Osteocyte (in vitro differentiated cells): ENCODE measurements around the gene NUDT2. TPM values are rescaled to one million over a fixed set of nuclear protein-coding genes. Genes with fewer than 3 reads are reported as not detected.

Experiments used
- DNase-seq: peaks from one replicate; pipeline ENCODE4 v3.0.0; 2021; ENCODE audit warnings: mixed read lengths; ENCODE audit not compliant: unreplicated experiment; ENCODE audit errors: extremely low spot score
- H3K27ac Mint-ChIP-seq: one replicate; pipeline ENCODE4 v1.8.0; 2021; ENCODE audit warnings: mild to moderate bottlenecking, mixed read lengths; ENCODE audit not compliant: unreplicated experiment
- H3K27me3 Mint-ChIP-seq: one replicate; pipeline ENCODE4 v1.8.0; 2021; ENCODE audit warnings: mixed read lengths; ENCODE audit not compliant: unreplicated experiment
- H3K36me3 Mint-ChIP-seq: one replicate; pipeline ENCODE4 v1.8.0; 2021; ENCODE audit warnings: mixed read lengths; ENCODE audit not compliant: unreplicated experiment
- H3K4me1 Mint-ChIP-seq: one replicate; pipeline ENCODE4 v1.8.0; 2021; ENCODE audit warnings: mixed read lengths; ENCODE audit not compliant: unreplicated experiment
- H3K4me3 Mint-ChIP-seq: one replicate; pipeline ENCODE4 v1.8.0; 2021; ENCODE audit warnings: mild to moderate bottlenecking, moderate library complexity, mixed read lengths; ENCODE audit not compliant: unreplicated experiment
- H3K9me3 Mint-ChIP-seq: one replicate; pipeline ENCODE4 v1.8.0; 2021; ENCODE audit warnings: mixed read lengths; ENCODE audit not compliant: unreplicated experiment
- total RNA-seq: library from RNA; stranded (reverse); gene quantifications from 2 replicates; pipeline ENCODE4 v1.2.1, GENCODE V29; 2021
- TF ChIP-seq, protein P1 (sequence below): fragments of 200-600 bp; sonication (generic); IDR thresholded peaks from 2 replicates; pipeline ENCODE4 v1.5.0; 2021; ENCODE audit warnings: antibody characterized with exemption, mild to moderate bottlenecking, moderate library complexity

NUDT2 gene
- total RNA-seq, 1 donor from 2014 or later, result 24.1 TPM

DNA sequence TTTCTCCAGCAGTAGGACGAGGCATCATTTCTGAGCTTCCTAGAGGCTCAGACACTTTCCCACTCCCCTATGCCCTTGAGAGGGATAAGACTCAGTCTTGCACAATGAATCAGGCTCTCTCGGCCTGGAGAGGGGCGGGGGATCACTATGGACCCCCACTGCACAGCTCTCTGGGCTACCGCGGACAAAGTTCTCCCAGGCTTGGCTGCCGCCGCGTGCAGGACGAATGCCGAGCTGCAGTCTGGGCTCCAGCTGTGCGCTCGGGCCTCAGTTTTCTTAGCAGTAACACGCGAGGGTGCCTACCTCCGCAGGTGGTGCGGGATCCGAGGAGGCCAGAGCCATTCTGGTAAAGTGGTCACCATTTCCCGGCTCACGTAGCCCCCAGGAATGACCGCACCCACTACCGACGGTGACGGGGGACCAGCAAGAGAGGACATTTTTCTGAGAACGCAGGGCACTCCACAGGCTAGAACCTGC, 50.7 kb downstream of the NUDT2 start:
- Mint-ChIP-seq H3K4me1 (peaks cover 16% of the 10 kb centered on the region), H3K27ac (no peak overlapping the region), H3K9me3 (no peaks in the 10 kb centered on the region), H3K27me3 (peaks cover 23% of the 10 kb centered on the region), H3K4me3 (peak overlapping the region; percentile 46), H3K36me3 (no peaks in the 10 kb centered on the region)
- DNase-seq, result peak; percentile 76
- TF ChIP-seq, protein P1, sequence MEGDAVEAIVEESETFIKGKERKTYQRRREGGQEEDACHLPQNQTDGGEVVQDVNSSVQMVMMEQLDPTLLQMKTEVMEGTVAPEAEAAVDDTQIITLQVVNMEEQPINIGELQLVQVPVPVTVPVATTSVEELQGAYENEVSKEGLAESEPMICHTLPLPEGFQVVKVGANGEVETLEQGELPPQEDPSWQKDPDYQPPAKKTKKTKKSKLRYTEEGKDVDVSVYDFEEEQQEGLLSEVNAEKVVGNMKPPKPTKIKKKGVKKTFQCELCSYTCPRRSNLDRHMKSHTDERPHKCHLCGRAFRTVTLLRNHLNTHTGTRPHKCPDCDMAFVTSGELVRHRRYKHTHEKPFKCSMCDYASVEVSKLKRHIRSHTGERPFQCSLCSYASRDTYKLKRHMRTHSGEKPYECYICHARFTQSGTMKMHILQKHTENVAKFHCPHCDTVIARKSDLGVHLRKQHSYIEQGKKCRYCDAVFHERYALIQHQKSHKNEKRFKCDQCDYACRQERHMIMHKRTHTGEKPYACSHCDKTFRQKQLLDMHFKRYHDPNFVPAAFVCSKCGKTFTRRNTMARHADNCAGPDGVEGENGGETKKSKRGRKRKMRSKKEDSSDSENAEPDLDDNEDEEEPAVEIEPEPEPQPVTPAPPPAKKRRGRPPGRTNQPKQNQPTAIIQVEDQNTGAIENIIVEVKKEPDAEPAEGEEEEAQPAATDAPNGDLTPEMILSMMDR, result no peak

DNA sequence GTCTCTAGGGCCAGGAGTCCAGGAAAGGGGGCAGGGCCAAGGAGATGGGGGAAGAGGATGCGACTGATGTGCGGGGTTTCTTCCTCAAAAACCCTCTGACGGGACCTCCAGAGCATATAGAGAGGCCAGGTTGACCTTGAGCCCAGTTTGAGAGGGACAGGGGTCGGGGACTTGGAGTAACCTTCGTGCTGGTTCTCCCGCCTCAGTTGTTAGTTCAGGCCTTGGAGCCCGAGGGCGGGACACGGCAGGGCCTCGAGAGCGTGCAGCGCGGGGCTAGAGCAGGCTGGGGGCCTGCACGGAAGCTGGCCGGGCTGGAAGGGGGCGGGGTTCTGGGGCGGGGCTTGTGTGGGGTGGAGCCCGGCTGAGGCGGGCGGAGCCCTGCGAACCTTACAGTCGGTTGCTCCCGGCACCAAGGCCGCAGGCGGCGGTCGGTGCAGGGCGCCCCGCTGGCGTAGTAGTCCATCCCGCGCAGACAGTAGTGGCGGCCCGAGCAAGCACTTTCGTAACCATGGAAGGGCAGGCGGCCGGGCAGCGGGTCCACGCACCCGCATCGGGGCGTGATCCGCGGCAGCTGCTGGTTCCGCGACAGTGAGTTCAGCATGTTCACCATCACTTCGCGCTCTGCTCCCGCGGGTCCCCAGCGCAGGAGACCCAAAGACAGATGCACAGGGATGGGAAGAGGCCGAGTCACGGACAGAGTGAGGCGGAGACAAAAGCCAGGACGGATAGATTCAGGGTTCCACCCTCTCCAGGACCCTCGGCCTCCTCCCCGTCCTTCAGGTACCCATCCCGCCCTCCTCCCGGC, 51.3 kb downstream of the NUDT2 start:
- DNase-seq, result peak; percentile 86
- Mint-ChIP-seq H3K9me3 (no peaks in the 10 kb centered on the region), H3K36me3 (no peaks in the 10 kb centered on the region), H3K27ac (no peak overlapping the region), H3K27me3 (peaks cover 23% of the 10 kb centered on the region), H3K4me3 (peak overlapping the region; percentile 62), H3K4me1 (peaks cover 12% of the 10 kb centered on the region)
- TF ChIP-seq, protein P1, result no peak

DNA sequence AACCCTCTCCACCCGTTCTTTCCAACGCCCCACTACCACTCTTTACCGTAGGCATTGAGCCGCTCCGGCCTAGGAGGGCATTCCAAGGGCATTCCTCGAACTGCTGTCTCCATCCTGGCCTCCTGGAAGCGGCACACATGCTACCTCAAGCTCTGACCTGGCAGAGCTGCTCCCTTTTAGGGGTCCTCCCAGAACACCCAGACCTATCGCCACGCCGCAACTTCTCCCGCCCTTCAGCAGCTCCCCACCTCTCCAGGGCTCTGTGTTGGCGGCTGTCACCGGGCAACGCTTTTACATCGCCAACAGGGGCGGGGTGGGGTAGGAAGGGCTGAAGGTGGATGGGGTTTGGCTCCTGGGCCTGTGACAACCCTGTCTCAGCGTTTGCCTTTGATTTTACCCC, 52.0 kb downstream of the NUDT2 start:
- TF ChIP-seq, protein P1, result no peak
- peaks cover 23% of the 10 kb centered on the region for H3K27me3 Mint-ChIP-seq
- peak; percentile 71 for DNase-seq
- no peak overlapping the region for H3K27ac Mint-ChIP-seq
- peaks cover 8% of the 10 kb centered on the region for H3K4me1 Mint-ChIP-seq
- peak overlapping the region; percentile 62 for H3K4me3 Mint-ChIP-seq
- no peaks in the 10 kb centered on the region for H3K9me3 Mint-ChIP-seq
- no peaks in the 10 kb centered on the region for H3K36me3 Mint-ChIP-seq

DNA sequence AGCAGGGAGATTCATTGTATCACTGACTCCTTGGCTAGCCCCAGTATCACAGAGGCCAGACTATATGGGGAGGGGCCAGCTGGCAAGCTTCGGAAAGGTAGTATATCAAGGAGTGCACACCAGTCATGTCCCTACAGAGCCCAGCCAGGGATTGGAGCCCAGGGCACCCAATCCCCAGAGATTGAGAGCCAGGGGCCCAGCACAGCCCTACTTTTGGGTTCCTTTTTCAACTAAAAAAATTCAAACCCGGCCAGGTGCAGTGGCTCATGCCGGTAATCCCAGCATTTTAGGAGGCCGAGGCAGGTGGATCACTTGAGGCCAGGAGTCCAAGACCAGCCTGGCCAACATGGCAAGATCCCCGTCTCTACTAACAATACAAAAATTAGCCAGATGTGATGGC, 52.7 kb downstream of the NUDT2 start:
- TF ChIP-seq, protein P1, result no peak
- Mint-ChIP-seq H3K4me1 (peaks cover 8% of the 10 kb centered on the region), H3K27ac (no peak overlapping the region), H3K9me3 (no peaks in the 10 kb centered on the region), H3K4me3 (no peak overlapping the region), H3K36me3 (no peaks in the 10 kb centered on the region), H3K27me3 (peaks cover 23% of the 10 kb centered on the region)
- DNase-seq, result peak; percentile 51

DNA sequence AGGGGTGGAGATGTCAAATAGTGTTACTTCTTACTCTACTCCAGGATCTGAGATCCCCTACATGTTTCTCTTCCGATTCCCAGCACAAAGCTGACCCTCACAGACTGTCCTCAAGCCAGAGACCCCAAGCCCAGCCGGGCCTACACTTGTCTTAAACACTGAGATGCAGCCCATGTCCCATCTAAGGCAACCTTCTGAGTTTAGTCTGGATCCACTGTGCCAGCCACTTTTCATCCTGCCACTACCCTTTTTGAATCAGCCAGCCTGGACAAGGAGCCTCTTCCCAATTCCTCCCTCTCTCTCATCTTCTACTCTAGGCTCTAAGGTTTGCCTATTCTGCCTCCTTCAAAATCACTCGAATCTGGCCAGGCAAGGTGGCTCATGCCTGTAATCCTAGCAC, 53.5 kb downstream of the NUDT2 start:
- no peak overlapping the region for H3K27ac Mint-ChIP-seq
- no peaks in the 10 kb centered on the region for H3K36me3 Mint-ChIP-seq
- no peaks in the 10 kb centered on the region for H3K9me3 Mint-ChIP-seq
- H3K4me3 Mint-ChIP-seq, result no peak overlapping the region
- TF ChIP-seq, protein P1, result no peak
- peaks cover 8% of the 10 kb centered on the region for H3K4me1 Mint-ChIP-seq
- peak; percentile 66 for DNase-seq
- peaks cover 23% of the 10 kb centered on the region for H3K27me3 Mint-ChIP-seq
